Uterus (tissue), 2 donors: ENCODE data around the gene LRATD1.

Source experiments
- POLR2A ChIP-seq, 2 donors: fragments of 450-650 bp; IDR thresholded peaks; one replicate each; pipeline ENCODE4 v1.6.1; 2016; ENCODE audit warnings: antibody characterized with exemption in 2 of 2, mild to moderate bottlenecking in 1 of 2, moderate library complexity in 1 of 2
- TF ChIP-seq, protein P1 (sequence below), 4 experiments: fragments of 200-600 bp in 2 of 4; fragments of 450-650 bp in 2 of 4; sonication (generic) in 2 of 4; IDR thresholded peaks; one replicate each; pipeline ENCODE4 v1.5.1; 2016 to 2019; ENCODE audit warnings: antibody characterized with exemption in 4 of 4, mild to moderate bottlenecking in 2 of 4, moderate library complexity in 1 of 4

DNA sequence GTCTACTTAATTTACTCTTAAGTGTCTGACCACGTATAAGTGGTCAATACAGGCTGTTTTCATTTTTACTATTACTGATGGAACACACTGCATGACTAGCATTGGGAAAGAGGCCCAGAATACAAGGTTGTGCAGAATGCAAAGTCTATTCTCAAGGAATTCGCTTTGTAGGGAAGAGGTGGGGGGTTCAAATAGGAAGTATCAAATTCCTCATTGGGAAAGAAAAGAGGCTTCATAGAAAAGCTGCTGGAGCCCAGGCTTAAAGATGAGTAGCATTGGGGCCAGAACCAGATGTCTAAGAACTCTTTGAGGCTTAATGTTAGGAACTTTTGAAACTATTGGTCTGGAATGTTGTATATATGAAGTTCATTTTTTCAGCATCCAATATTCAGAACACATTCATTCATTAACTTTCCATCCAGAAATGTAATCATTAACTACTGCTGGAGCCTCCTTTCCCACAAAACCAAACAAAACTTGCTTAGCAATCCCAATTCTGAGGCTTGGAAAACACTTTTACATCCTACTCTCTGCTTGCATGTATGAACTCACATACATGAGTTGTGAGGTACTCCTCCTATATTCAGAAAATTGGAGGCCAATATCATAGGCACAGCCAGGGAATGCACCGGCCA, 994 bp upstream of the LRATD1 start:
- TF ChIP-seq, protein P1, sequence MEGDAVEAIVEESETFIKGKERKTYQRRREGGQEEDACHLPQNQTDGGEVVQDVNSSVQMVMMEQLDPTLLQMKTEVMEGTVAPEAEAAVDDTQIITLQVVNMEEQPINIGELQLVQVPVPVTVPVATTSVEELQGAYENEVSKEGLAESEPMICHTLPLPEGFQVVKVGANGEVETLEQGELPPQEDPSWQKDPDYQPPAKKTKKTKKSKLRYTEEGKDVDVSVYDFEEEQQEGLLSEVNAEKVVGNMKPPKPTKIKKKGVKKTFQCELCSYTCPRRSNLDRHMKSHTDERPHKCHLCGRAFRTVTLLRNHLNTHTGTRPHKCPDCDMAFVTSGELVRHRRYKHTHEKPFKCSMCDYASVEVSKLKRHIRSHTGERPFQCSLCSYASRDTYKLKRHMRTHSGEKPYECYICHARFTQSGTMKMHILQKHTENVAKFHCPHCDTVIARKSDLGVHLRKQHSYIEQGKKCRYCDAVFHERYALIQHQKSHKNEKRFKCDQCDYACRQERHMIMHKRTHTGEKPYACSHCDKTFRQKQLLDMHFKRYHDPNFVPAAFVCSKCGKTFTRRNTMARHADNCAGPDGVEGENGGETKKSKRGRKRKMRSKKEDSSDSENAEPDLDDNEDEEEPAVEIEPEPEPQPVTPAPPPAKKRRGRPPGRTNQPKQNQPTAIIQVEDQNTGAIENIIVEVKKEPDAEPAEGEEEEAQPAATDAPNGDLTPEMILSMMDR (IDR thresholded peaks at IDR 0.05) = no peak
- no peak for TF ChIP-seq POLR2A (IDR thresholded peaks at IDR 0.05)
